WTC11 (cell line): ENCODE data around the gene CYP39A1.

ENCODE experiments used
- ELF4 ChIP-seq: sonication (generic); formaldehyde crosslinking; IDR thresholded peaks from 2 replicates; pipeline ENCODE4 v1.8.1; 2022; ENCODE audit warnings: low read depth, mild to moderate bottlenecking, moderate library complexity, missing genetic modification reagents
- JUN ChIP-seq: sonication (generic); formaldehyde crosslinking; IDR thresholded peaks from 2 replicates; pipeline ENCODE4 v1.8.0; 2023; ENCODE audit warnings: mild to moderate bottlenecking, missing genetic modification reagents
- RELA ChIP-seq: sonication (generic); formaldehyde crosslinking; IDR thresholded peaks from 2 replicates; pipeline ENCODE4 v1.8.1; 2022; ENCODE audit warnings: missing genetic modification reagents, mild to moderate bottlenecking, borderline replicate concordance
- ZBTB21 ChIP-seq: sonication (generic); formaldehyde crosslinking; IDR thresholded peaks from 2 replicates; pipeline ENCODE4 v1.8.1; 2023; ENCODE audit warnings: mild to moderate bottlenecking, missing genetic modification reagents, borderline replicate concordance
- TF ChIP-seq, protein P1 (sequence below): fragments of 200-600 bp; IDR thresholded peaks from 2 replicates; pipeline ENCODE4 v1.8.0; 2022; ENCODE audit warnings: antibody characterized with exemption
- TF ChIP-seq, protein P2 (sequence below): sonication (generic); formaldehyde crosslinking; IDR thresholded peaks from 2 replicates; pipeline ENCODE4 v1.8.0; 2022; ENCODE audit warnings: mild to moderate bottlenecking, missing genetic modification reagents
- TF ChIP-seq, protein P3 (sequence below): sonication (generic); formaldehyde crosslinking; IDR thresholded peaks from 2 replicates; pipeline ENCODE4 v1.8.0; 2022; ENCODE audit warnings: mild to moderate bottlenecking, missing genetic modification reagents
- TF ChIP-seq, protein P4 (sequence below): fragments of 250-450 bp; sonication (Bioruptor Pico); IDR thresholded peaks from 2 replicates; pipeline ENCODE4 v1.8.0; 2021; ENCODE audit warnings: mild to moderate bottlenecking
- TF ChIP-seq, protein P5 (sequence below): sonication (generic); formaldehyde crosslinking; IDR thresholded peaks from 2 replicates; pipeline ENCODE4 v1.8.1; 2023; ENCODE audit warnings: mild to moderate bottlenecking, missing genetic modification reagents, moderate library complexity

DNA sequence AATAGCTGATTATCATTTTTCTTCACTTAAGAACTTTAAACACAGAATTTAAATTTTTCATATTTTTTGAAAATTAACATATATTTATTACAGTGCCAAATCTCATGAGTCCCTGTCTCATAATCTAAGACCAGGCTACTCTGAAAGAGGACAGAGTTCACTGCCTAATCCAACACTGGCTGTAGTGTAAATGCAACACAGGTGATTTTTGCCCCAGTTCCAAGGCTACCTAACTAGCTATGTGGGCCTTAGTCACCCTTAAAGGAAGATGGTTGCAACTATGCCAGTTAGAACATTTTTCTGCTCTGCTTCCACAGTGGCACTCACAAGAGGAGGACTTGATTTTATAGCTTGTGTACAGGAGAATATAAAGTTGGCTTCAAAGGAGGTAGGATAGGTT is 5.0 kb upstream of the CYP39A1 start:
- TF ChIP-seq, protein P1, sequence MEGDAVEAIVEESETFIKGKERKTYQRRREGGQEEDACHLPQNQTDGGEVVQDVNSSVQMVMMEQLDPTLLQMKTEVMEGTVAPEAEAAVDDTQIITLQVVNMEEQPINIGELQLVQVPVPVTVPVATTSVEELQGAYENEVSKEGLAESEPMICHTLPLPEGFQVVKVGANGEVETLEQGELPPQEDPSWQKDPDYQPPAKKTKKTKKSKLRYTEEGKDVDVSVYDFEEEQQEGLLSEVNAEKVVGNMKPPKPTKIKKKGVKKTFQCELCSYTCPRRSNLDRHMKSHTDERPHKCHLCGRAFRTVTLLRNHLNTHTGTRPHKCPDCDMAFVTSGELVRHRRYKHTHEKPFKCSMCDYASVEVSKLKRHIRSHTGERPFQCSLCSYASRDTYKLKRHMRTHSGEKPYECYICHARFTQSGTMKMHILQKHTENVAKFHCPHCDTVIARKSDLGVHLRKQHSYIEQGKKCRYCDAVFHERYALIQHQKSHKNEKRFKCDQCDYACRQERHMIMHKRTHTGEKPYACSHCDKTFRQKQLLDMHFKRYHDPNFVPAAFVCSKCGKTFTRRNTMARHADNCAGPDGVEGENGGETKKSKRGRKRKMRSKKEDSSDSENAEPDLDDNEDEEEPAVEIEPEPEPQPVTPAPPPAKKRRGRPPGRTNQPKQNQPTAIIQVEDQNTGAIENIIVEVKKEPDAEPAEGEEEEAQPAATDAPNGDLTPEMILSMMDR = no peak
- TF ChIP-seq, protein P2, sequence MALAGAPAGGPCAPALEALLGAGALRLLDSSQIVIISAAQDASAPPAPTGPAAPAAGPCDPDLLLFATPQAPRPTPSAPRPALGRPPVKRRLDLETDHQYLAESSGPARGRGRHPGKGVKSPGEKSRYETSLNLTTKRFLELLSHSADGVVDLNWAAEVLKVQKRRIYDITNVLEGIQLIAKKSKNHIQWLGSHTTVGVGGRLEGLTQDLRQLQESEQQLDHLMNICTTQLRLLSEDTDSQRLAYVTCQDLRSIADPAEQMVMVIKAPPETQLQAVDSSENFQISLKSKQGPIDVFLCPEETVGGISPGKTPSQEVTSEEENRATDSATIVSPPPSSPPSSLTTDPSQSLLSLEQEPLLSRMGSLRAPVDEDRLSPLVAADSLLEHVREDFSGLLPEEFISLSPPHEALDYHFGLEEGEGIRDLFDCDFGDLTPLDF (CRISPR knock-in tag) = no peak
- TF ChIP-seq ELF4 (CRISPR knock-in tag) (no peak), JUN (CRISPR knock-in tag) (no peak), RELA (CRISPR knock-in tag) (no peak), ZBTB21 (no peak)
- TF ChIP-seq, protein P3, sequence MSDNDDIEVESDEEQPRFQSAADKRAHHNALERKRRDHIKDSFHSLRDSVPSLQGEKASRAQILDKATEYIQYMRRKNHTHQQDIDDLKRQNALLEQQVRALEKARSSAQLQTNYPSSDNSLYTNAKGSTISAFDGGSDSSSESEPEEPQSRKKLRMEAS = no peak
- TF ChIP-seq, protein P4, sequence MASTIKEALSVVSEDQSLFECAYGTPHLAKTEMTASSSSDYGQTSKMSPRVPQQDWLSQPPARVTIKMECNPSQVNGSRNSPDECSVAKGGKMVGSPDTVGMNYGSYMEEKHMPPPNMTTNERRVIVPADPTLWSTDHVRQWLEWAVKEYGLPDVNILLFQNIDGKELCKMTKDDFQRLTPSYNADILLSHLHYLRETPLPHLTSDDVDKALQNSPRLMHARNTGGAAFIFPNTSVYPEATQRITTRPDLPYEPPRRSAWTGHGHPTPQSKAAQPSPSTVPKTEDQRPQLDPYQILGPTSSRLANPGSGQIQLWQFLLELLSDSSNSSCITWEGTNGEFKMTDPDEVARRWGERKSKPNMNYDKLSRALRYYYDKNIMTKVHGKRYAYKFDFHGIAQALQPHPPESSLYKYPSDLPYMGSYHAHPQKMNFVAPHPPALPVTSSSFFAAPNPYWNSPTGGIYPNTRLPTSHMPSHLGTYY = no peak
- TF ChIP-seq, protein P5, sequence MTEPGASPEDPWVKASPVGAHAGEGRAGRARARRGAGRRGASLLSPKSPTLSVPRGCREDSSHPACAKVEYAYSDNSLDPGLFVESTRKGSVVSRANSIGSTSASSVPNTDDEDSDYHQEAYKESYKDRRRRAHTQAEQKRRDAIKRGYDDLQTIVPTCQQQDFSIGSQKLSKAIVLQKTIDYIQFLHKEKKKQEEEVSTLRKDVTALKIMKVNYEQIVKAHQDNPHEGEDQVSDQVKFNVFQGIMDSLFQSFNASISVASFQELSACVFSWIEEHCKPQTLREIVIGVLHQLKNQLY (CRISPR knock-in tag) = no peak
